GM23248 (cell line): ENCODE results near the gene CLIP4. TPM values are rescaled to one million over a fixed set of nuclear protein-coding genes. Genes with fewer than 3 reads are reported as not detected.

Experiments
- DNase-seq: peaks from one replicate; pipeline ENCODE4 v3.0.0-alpha.2; 2015
- H2AFZ ChIP-seq: fragments of 200-600 bp; sonication (generic); 2 replicates; pipeline ENCODE4 v1.6.1; 2016; ENCODE audit warnings: antibody characterized with exemption
- H3F3A ChIP-seq: fragments of 200-600 bp; sonication (generic); 2 replicates; pipeline ENCODE4 v1.6.1; 2016; ENCODE audit warnings: mild to moderate bottlenecking, antibody characterized with exemption, mixed run types; ENCODE audit not compliant: insufficient read depth
- H3K27ac ChIP-seq: fragments of 200-600 bp; sonication (generic); 2 replicates; pipeline ENCODE4 v1.5.1; 2016; ENCODE audit warnings: mild to moderate bottlenecking
- H3K27me3 ChIP-seq: fragments of 200-600 bp; sonication (generic); replicated peaks from 2 replicates; pipeline ENCODE4 v1.6.1; 2016; ENCODE audit warnings: mild to moderate bottlenecking; ENCODE audit not compliant: insufficient read depth
- H3K36me3 ChIP-seq: fragments of 200-600 bp; sonication (generic); 2 replicates; pipeline ENCODE4 v1.6.1; 2016; ENCODE audit warnings: low read depth, mild to moderate bottlenecking
- H3K4me1 ChIP-seq: fragments of 200-600 bp; sonication (generic); 2 replicates; pipeline ENCODE4 v1.6.1; 2016; ENCODE audit warnings: mild to moderate bottlenecking; ENCODE audit not compliant: insufficient read depth
- H3K4me2 ChIP-seq: fragments of 200-600 bp; sonication (generic); one replicate; pipeline ENCODE4 v1.6.1; 2016; ENCODE audit warnings: mild to moderate bottlenecking; ENCODE audit not compliant: unreplicated experiment
- H3K4me3 ChIP-seq: fragments of 200-600 bp; sonication (generic); 2 replicates; pipeline ENCODE4 v1.5.1; 2016; ENCODE audit warnings: mild to moderate bottlenecking
- H3K79me2 ChIP-seq: fragments of 200-600 bp; sonication (generic); 2 replicates; pipeline ENCODE4 v1.6.1; 2016; ENCODE audit warnings: mild to moderate bottlenecking; ENCODE audit not compliant: insufficient read depth
- H3K9ac ChIP-seq: fragments of 200-600 bp; sonication (generic); 2 replicates; pipeline ENCODE4 v1.6.1; 2016; ENCODE audit warnings: mild to moderate bottlenecking
- H3K9me2 ChIP-seq: fragments of 200-600 bp; sonication (generic); 2 replicates; pipeline ENCODE4 v1.6.1; 2016; ENCODE audit warnings: mixed run types, mild to moderate bottlenecking, moderate library complexity; ENCODE audit not compliant: insufficient read depth
- H3K9me3 ChIP-seq: fragments of 200-600 bp; sonication (generic); one replicate; pipeline ENCODE4 v1.6.1; 2017; ENCODE audit warnings: low read depth
- H4K20me1 ChIP-seq: fragments of 200-600 bp; sonication (generic); 2 replicates; pipeline ENCODE4 v1.6.0; 2016; ENCODE audit not compliant: insufficient read depth
- EZH2 ChIP-seq: fragments of 200-600 bp; sonication (generic); IDR thresholded peaks from 2 replicates; pipeline ENCODE4 v1.6.1; 2018; ENCODE audit warnings: antibody characterized with exemption, mild to moderate bottlenecking; ENCODE audit not compliant: insufficient read depth, poor library complexity, severe bottlenecking
- EZH2phosphoT487 ChIP-seq: fragments of 200-600 bp; sonication (generic); IDR thresholded peaks from 2 replicates; pipeline ENCODE4 v1.6.1; 2018; ENCODE audit warnings: antibody characterized with exemption, moderate library complexity, mild to moderate bottlenecking, low read depth; ENCODE audit not compliant: insufficient read depth
- WGBS, 2 experiments: methylation state at CpG; one replicate each; pipeline ENCODE4 v1.1.6; 2015 to 2017; ENCODE audit warnings: low lambda C conversion rate in 2 of 2, low coverage in 1 of 2; ENCODE audit errors: missing lambda C conversion rate in 2 of 2; 5-methylcytosine and 5-hydroxymethylcytosine counted together
- in situ Hi-C: fragments of 300-500 bp; cut with MboI; formaldehyde crosslinking; loops from 2 replicates; pipeline ENCODE4 v1.15.0; 2020
- polyA plus RNA-seq: library from polyadenylated mRNA; unstranded; fragments of >200 nt; fragmentation: Nextera tagmentation; extraction: Ambion mirVana; gene quantifications from 2 replicates; pipeline ENCODE4 v1.2.1, GENCODE V29; 2016
- total RNA-seq: library from RNA; depleted of rRNA; stranded (reverse); fragments of >200 nt; shearing (Covaris generic); gene quantifications from 2 replicates; pipeline ENCODE4 v1.2.3, GENCODE V29; 2014

The CLIP4 gene
- total and polyA plus RNA-seq, 2 experiments from 2014 or later, result 35.3 to 55.2 TPM

DNA sequence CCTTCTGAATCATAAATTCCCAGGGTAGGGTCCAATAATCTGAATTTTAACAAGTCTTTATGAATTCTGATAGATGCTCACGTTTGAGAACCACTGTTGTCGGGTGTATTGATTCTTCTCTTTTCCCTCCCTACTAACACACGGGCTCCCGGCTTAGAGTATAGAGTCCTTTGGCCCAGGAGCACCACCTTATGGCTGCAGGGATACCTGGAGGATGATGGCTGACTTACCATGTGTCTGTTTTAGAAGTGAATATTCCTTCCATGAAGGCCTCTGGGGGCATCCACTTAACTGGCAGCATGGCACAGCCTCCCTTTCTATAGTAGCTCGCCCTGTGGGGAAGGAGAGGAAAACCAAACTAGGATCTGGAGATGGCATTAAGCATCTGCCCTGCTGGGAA is 91.7 kb downstream of the CLIP4 start:
- H4K20me1 ChIP-seq, result no peaks in the 10 kb centered on the region
- in situ Hi-C loops, result no loop called here
- no peak overlapping the region for H3K4me3 ChIP-seq

DNA sequence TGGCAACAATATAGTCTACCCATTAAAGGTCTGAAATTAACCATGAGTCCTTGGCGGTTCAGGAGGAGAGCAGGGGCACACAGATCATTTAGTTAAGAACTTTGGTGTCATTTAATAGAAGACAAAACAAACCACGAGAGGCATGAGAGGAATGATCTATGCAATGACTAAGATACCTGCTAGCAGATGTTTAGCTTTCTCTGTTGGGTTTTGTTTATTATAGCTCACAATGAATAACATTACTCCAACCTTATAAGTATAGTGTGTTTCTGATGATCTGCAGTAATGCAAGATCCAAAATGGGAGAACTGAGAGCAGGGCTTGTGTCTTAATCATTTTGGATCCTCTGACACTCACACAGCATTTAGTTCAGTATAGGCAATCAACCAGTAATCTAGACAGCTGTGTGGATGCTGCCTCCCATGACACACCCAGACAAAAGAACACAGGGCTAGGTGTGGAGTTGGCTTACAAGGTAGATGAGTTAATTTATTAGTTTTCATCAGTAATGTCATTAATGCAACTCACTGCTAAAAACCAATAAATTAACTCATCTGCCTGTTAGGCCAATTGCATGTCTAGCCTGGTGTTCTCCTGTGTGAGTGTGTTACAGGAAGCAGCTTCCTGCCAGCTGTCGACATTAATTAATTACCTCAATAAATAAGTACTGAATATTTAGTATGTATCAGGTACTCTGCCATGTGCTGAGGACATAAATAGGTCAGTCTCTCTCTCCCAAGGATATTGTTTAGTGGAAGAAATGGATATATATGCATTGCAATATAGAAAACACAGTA is 92.3 kb downstream of the CLIP4 start:
- H3K9me2 ChIP-seq, result no peaks in the 10 kb centered on the region
- no peaks in the 10 kb centered on the region for H4K20me1 ChIP-seq
- H3K9me3 ChIP-seq, result no peaks in the 10 kb centered on the region
- 48 to 53% methylated on average over 3 of the region's 3 CpGs for WGBS, 2 experiments
- no peaks in the 10 kb centered on the region for H3K79me2 ChIP-seq
- no peak overlapping the region for H3K4me3 ChIP-seq
- no peaks in the 10 kb centered on the region for H3K27me3 ChIP-seq
- no peak overlapping the region for H2AFZ ChIP-seq
- H3K4me2 ChIP-seq, result no peak overlapping the region
- DNase-seq, result no peak
- H3K27ac ChIP-seq, result no peak overlapping the region
- no peaks in the 10 kb centered on the region for H3K4me1 ChIP-seq
- TF ChIP-seq EZH2, result no peak
- TF ChIP-seq EZH2phosphoT487, result no peak
- no peaks in the 10 kb centered on the region for H3K36me3 ChIP-seq
- in situ Hi-C loops, result no loop called here
- H3K9ac ChIP-seq, result no peak overlapping the region
- H3F3A ChIP-seq, result no peaks in the 10 kb centered on the region

More for the DNA sequence above, 91.7 kb downstream of the CLIP4 start:
- Histone ChIP-seq H3K4me2 (no peak overlapping the region), H3F3A (no peaks in the 10 kb centered on the region), H3K36me3 (no peaks in the 10 kb centered on the region), H3K9ac (no peak overlapping the region), H2AFZ (no peak overlapping the region), H3K9me3 (no peaks in the 10 kb centered on the region), H3K4me1 (no peaks in the 10 kb centered on the region), H3K27ac (no peak overlapping the region), H3K79me2 (no peaks in the 10 kb centered on the region), H3K9me2 (no peaks in the 10 kb centered on the region), H3K27me3 (no peaks in the 10 kb centered on the region)
- TF ChIP-seq EZH2phosphoT487 (no peak), EZH2 (no peak)
- WGBS, 2 experiments, result 72 to 73% methylated on average over 5 of the region's 5 CpGs
- no peak for DNase-seq

DNA sequence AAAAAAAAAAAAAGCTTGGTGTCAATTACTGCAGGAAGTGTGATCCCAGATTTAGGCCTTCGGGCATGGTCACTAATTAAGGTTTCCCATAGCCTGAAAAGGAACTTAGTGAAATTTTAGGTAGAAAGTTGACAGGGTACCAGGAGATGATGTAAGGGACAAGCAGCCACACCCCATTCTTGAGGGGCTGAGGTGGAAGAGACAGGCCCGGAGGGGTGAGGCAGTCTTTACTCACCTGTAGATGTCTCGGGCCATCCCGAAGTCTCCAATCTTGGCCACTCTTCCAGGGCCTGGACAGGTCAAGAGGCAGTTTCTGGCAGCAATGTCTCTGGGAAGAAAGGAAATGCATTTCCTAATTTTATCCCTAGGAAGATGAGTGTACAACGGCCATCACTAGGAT is 94.3 kb downstream of the CLIP4 start:
- in situ Hi-C loops, result no loop called here
- H3K27me3 ChIP-seq, result no peaks in the 10 kb centered on the region
- H3K9me2 ChIP-seq, result no peaks in the 10 kb centered on the region
- no peak overlapping the region for H3K27ac ChIP-seq
- no peak overlapping the region for H3K4me2 ChIP-seq
- peaks cover 4% of the 10 kb centered on the region; the same call in 1 of the 2 replicates for H3F3A ChIP-seq
- no peak for DNase-seq
- H3K79me2 ChIP-seq, result no peaks in the 10 kb centered on the region
- H2AFZ ChIP-seq, result no peak overlapping the region
- no peaks in the 10 kb centered on the region for H3K4me1 ChIP-seq
- TF ChIP-seq EZH2phosphoT487, result no peak
- TF ChIP-seq EZH2, result no peak
- no peaks in the 10 kb centered on the region for H3K9me3 ChIP-seq
- H3K9ac ChIP-seq, result no peak overlapping the region
- H3K4me3 ChIP-seq, result no peak overlapping the region
- no peaks in the 10 kb centered on the region for H3K36me3 ChIP-seq
- WGBS, 2 experiments, result 97 to 100% methylated on average over 5 of the region's 5 CpGs
- H4K20me1 ChIP-seq, result no peaks in the 10 kb centered on the region

DNA sequence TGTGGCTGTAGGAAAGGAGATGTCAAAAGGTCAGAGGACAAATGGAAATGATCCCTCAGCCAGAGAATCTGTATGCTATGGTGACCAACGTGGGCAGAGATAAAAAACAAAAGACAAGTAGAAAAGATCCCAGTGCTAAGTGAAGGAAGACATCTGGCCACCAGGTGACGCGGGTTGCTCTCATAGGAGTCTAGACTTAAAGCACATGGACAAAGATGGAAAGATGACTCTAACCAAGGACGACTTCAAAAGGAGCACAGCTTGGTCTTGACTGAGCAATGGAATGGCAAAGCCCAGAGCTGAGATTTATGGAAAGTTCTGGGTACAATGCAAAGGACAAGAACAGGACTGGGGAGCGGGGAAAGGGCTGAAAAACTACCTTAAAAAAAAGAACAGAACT is 96.8 kb downstream of the CLIP4 start:
- Histone ChIP-seq H3K36me3 (no peaks in the 10 kb centered on the region), H4K20me1 (no peaks in the 10 kb centered on the region), H3K4me2 (no peak overlapping the region), H3K9me2 (no peaks in the 10 kb centered on the region), H3K9me3 (no peaks in the 10 kb centered on the region), H3K27me3 (no peaks in the 10 kb centered on the region), H3K4me3 (no peak overlapping the region), H3K9ac (no peak overlapping the region), H3F3A (peaks cover 4% of the 10 kb centered on the region; the same call in 1 of the 2 replicates), H3K27ac (no peak overlapping the region), H2AFZ (no peak overlapping the region), H3K79me2 (no peaks in the 10 kb centered on the region), H3K4me1 (no peaks in the 10 kb centered on the region)
- peak; percentile 33 for DNase-seq
- TF ChIP-seq EZH2, result no peak
- TF ChIP-seq EZH2phosphoT487, result no peak
- 46% methylated on average over 5 of the region's 5 CpGs for WGBS, 2 experiments
- in situ Hi-C loops, result no loop called here

DNA sequence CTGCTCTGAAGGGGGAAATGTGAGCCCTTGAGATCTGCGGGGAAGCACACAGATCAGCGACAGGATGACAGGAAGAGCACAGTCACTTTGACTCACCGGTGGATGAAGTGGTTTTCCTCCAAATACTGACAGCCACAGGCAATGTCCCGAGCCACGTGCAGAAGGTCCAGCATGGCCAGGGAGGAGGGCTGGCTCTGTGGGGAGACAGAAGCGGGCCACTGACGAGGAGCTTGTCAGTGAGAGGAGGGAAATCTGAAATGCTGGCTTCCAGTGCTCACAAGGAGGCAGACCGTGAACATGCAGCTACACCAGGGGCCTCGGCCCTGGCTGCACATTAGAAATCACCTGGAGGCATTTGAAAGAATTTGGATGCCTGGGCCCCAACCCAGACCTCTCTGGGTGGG is 98.7 kb downstream of the CLIP4 start:
- TF ChIP-seq EZH2phosphoT487 (no peak), EZH2 (no peak)
- H3K27me3 ChIP-seq, result no peaks in the 10 kb centered on the region
- H3F3A ChIP-seq, result peaks cover 4% of the 10 kb centered on the region; the same call in 1 of the 2 replicates
- no peak overlapping the region for H3K4me2 ChIP-seq
- no peak overlapping the region for H3K9ac ChIP-seq
- no peaks in the 10 kb centered on the region for H4K20me1 ChIP-seq
- no peak overlapping the region for H3K27ac ChIP-seq
- no peaks in the 10 kb centered on the region for H3K9me2 ChIP-seq
- H3K4me1 ChIP-seq, result no peaks in the 10 kb centered on the region
- H3K79me2 ChIP-seq, result no peaks in the 10 kb centered on the region
- no peak overlapping the region for H3K4me3 ChIP-seq
- H3K36me3 ChIP-seq, result no peaks in the 10 kb centered on the region
- DNase-seq, result peak; percentile 27
- in situ Hi-C loops, result no loop called here
- no peak overlapping the region for H2AFZ ChIP-seq
- whole genome bisulfite sequencing, 2 experiments, result 43 to 55% methylated on average over 9 of the region's 9 CpGs
- H3K9me3 ChIP-seq, result no peaks in the 10 kb centered on the region
